GDM1 (cell line): Measurements from ENCODE around the gene TADA2A.
"Not testable (repeated sequence)": the region's sequence is repeated elsewhere in the genome, so short reads cannot be mapped to it uniquely, and the experiment has no call there.

ENCODE experiments used
- DNase-seq: peaks from one replicate; lab custom pipeline; 2025; lab: John Stamatoyannopoulos, UW

The TADA2A gene

DNA sequence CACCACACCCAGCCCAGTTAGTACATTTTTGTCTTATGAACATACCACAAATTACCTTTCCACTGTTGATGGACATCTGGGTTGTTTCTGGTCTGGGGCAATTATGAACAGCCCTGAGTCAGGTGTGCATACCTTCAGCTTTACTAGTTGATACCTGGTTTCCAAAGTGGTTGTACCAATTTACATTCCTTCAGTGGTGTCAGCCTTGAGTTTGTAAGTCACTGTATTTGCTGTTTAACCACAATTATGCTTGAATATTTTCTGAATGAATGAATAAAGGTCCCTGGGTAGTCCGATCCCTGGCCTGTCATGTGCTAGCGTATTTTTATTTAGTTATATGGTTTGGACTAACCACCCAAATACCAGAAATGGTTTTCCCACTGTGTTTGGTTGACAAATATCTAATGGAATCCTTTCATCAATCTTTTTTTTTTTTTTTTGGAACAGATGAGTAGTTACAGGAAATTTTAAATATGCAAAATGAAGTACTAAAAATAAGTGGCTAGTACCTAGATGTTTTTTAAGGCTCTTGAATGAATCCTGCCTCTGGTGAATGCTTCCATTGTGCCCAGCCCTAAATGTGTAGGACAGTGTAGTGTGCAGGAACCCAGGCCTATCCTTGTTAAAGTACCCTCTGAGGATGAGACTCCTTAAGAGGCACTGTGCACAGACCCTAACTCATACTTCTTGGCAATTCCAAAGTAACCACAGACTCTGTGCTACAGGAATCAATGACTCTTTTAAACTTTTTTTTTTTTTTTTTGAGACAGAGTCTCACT lies 86.8 kb downstream of the TADA2A start:
- no peak for DNase-seq

- DNase-seq = no peak
Observed at GRCh38 chr17:37494401-37494831, 87.7 kb downstream of the TADA2A start.

DNA sequence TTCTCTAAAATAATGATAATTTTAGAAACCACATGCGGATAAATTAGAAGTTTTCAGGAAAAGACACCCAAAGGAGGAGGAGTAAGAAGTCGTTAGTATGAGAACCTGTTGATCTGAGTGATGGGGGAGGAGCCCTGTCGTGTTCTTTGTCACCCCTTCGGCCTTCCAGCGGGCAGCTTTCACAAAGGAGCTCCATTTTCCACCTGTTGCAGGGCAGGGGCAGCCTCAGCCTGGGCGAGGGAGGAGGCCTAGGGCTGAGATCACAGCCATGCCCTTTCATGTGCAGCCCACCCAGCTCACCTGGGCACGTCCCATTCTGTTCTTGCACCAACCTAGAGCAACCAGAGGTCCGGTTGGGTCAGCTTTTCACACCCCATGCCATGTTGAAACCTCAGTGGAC lies 88.3 kb downstream of the TADA2A start:
- DNase-seq = no peak

- DNase-seq = no peak
Observed at GRCh38 chr17:37500378-37500777, 93.7 kb downstream of the TADA2A start.

DNA sequence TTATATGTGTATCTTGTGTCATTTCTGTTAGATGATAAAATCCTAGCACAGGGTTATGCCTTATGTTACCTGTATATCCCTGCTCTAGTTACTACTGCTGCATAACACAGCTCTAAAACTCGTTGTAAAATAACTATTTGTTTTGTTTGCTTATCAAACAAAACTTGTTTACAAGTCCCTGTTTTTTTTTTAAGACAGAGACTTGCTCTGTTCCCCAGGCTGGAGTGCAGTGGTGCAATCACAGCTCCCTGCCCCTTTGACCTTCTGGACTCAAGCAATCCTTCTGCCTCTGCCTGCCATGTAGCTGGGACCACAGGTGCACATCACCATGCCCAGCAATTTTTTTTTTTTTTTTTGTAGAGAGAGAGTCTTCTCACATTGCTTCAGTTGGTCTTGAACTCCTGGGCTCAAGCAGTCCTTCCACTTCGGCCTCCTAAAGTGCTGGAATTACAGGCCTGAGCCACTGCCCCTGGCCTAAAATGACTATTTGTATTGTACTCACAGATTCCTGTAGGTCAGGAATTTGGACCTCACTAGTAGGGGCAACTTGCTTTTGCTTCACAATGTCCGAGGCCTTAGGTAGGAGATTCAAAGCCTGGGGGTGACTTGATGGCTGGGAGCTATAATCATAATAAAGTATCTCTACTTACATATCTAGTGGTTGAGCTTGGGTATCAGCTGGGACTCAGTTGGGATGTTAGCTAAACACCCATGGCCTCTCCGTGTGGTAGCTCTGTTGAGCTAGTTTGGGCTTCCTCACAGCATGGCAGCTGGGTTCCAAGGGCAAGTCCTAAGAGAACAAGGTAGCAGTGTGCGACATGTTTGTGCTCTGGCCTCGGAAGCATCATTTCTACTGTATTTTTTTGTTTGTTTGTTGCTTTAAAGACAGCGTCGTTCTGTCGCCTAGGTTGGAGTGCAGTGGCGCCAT lies 95.6 kb downstream of the TADA2A start:
- DNase-seq = no peak

GRCh38 chr17:37503148-37503547 lies 96.5 kb downstream of the TADA2A start:
- no peak for DNase-seq

GRCh38 chr17:37505333-37505732 lies 98.6 kb downstream of the TADA2A start:
- no peak for DNase-seq

- no peak for DNase-seq
Observed at GRCh38 chr17:37506678-37507077, 100.0 kb downstream of the TADA2A start.

- DNase-seq = no peak
Observed at GRCh38 chr17:37507111-37507510, 100.4 kb downstream of the TADA2A start.

DNA sequence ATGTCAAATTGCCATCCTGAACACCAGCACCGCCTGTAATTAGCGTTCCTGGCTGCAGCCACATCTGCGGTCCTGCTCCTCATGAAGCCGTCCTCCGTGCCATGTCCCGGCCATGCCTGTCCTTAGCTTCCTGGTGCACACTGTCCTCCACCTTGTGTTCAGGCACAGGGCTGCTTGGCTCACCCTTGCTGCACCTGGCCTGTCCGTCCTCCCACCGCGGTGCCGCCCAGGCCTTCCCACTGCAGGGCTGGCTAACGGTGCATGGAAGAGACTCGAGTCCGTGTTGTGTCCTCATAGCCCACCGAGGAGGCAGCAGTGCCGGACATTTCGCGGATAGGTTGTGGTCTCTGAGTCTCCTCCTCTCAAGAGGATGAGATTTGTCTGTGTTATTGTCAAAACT lies 103.4 kb downstream of the TADA2A start:
- DNase-seq = no peak

- not testable (repeated sequence) for DNase-seq
Observed at GRCh38 chr17:37511642-37512041, 105.0 kb downstream of the TADA2A start.

DNA sequence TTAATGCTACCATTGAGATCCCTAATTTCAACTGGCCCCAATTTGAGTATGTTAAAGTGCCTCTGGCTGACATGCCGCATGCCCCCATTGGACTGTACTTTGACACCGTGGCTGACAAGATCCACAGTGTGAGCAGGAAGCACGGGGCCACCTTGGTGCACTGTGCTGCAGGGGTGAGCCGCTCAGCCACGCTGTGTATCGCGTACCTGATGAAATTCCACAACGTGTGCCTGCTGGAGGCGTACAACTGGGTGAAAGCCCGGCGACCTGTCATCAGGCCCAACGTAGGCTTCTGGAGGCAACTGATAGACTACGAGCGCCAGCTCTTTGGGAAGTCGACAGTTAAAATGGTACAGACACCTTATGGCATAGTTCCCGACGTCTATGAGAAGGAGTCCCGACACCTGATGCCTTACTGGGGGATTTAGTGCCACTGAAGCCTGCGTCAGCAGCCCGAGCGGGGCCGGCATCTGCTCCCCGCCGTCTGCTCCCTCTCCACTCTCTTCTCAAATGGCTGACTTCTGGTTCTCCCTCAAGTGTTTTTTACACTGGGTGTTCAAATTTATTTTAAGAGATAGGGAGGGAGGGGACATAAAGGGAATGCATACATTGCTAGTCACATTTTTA lies 105.9 kb downstream of the TADA2A start:
- DNase-seq = no peak

DNA sequence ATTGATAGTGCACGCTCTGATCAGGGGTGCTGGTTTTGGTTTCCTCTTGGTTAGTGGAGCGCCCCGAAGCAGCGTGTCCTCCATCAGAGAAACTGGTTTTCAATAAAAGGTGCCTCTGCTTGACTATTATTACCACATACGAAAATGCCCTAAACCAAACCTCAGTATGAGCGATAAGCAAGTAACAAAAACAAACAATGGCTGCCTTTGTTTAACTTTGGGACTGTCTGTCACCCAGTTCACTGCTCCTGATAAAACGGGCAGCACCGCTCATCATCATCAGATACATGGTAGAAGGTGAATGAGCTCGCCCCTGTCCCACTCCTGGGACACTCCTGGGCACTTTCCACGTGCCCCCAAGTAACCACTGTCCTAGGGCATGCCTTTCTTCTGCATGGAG lies 107.0 kb downstream of the TADA2A start:
- no peak for DNase-seq

- no peak for DNase-seq
Observed at GRCh38 chr17:37516127-37516571, 109.5 kb downstream of the TADA2A start.

- no peak for DNase-seq
Observed at GRCh38 chr17:37517881-37518280, 111.2 kb downstream of the TADA2A start.

- DNase-seq = no peak
Observed at GRCh38 chr17:37518826-37519225, 112.1 kb downstream of the TADA2A start.

DNA sequence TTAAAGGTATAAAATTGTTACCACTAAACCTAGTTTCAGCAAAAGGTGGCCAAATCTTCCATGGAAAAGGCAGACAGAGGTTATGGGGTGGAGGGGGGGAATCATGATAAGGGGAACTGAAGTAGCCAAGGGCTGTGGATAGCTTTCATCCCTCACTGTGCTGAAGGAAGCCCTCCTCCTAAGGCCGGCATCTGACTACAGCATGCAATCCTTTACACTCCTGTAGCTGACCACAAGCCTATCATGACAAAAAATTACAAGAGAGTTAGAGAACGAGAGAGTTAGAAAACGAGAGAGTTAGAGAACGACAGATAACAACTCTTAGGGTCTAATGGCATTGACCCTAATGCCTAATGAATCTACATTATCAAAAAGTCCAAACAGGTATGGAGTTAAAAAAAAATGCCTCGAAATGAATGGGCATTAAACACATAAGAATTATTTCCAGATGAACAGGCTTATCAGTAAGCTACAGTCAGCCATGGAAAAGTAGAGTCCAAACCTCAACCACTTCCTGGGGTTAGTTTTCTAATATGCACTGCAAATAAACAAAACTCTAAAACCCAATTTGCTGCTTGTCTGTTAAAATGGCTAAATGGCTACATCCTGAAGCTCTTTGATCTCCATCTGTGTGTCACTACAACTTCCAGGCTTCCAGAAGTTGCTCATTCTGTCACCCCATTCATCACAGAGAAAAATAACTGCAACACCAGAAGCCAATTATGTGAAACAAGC lies 112.7 kb downstream of the TADA2A start:
- no peak for DNase-seq

DNA sequence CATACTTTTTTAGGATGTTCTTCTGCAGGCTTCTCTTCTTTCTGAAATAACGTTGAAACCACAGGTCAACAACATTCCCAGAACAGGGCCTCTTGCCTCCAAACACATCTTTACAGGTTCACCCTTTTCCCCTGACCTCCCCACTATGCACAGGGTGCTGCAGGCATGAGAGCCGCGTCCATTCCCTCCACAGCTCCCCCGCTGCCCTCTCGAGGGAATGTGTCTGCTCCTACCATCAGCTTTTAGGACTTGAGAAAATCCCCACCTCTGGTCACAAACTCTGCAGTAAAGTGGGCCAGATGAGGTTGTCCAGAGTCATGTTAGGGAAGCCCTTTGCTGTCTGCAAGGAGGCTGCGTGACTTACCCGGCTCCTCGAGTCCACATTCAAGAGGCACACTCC lies 113.5 kb downstream of the TADA2A start:
- no peak for DNase-seq

DNA sequence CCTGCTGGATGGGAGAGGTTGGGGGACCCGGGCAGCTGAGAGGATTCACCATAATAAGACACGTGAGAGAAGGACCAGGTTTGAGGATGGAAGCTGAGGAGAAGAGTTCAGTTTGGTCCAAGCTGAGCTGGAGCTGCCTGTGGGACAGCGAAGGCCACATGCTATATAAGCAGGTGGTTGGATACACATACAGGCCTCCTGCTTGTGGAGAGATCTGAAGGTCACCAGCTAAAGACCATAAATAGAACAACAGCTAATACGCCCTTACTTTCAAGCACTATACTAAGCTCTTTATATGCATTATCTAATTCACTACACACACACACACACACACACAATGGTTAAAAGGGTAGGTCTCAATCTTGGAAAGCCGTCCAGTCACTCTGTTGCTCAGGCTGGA lies 115.1 kb downstream of the TADA2A start:
- DNase-seq = no peak

- no peak for DNase-seq
Observed at GRCh38 chr17:37523715-37524219, 117.1 kb downstream of the TADA2A start.

- DNase-seq = no peak
Observed at GRCh38 chr17:37527249-37527851, 120.7 kb downstream of the TADA2A start.
